Sigmoid colon (tissue), 7 donors: ENCODE data around the gene LAMB3. TPM values are rescaled to one million over a fixed set of nuclear protein-coding genes. Genes with fewer than 3 reads are reported as not detected.

ENCODE experiments used
- DNase-seq: peaks from one replicate; pipeline ENCODE4 v3.0.0-alpha.2; 2019
- H3K27ac ChIP-seq, 4 donors: fragments of 200-600 bp; sonication (generic); one replicate each; pipeline ENCODE4 v1.5.1; 2016 to 2019; ENCODE audit warnings: mild to moderate bottlenecking in 1 of 4
- H3K27me3 ChIP-seq, 3 donors: fragments of 200-600 bp; sonication (generic); one replicate each; pipeline ENCODE4 v1.5.1; 2019; ENCODE audit warnings: mild to moderate bottlenecking in 1 of 3
- H3K36me3 ChIP-seq, 4 donors: fragments of 200-600 bp; sonication (generic); one replicate each; pipeline ENCODE4 v1.5.1; 2016 to 2019
- H3K4me1 ChIP-seq, 4 donors: fragments of 200-600 bp; sonication (generic); one replicate each; pipeline ENCODE4 v1.5.1; 2017 to 2019
- H3K4me3 ChIP-seq, 4 donors: fragments of 200-600 bp; sonication (generic); one replicate each; pipeline ENCODE4 v1.5.1; 2017 to 2019; ENCODE audit warnings: mild to moderate bottlenecking in 2 of 4, moderate library complexity in 1 of 4
- H3K9me3 ChIP-seq, 4 donors: fragments of 200-600 bp in 3 of 4; sonication (generic) in 3 of 4; one replicate each; pipeline versions ENCODE4 v1.5.1 to v1.6.1; 2013 to 2019
- CTCF ChIP-seq, 4 experiments: fragments of 450-650 bp in 3 of 4; fragments of 200-600 bp in 1 of 4; IDR thresholded peaks; one replicate each; pipeline ENCODE4 v1.5.1; 2016 to 2019; ENCODE audit warnings: antibody characterized with exemption in 4 of 4, mild to moderate bottlenecking in 3 of 4, moderate library complexity in 2 of 4
- EP300 ChIP-seq, 4 donors: sonication (generic); formaldehyde crosslinking; IDR thresholded peaks; one replicate each; pipeline ENCODE4 v1.6.1; 2017; ENCODE audit warnings: antibody characterized with exemption in 4 of 4
- POLR2A ChIP-seq, 2 donors: fragments of 450-650 bp; IDR thresholded peaks; one replicate each; pipeline ENCODE4 v1.6.1; 2016; ENCODE audit warnings: antibody characterized with exemption in 2 of 2, mild to moderate bottlenecking in 2 of 2, moderate library complexity in 2 of 2
- POLR2AphosphoS5 ChIP-seq, 4 donors: sonication (generic); formaldehyde crosslinking; IDR thresholded peaks; one replicate each; pipeline ENCODE4 v1.6.1; 2017; ENCODE audit warnings: antibody characterized with exemption in 4 of 4
- WGBS, 2 donors: extraction: QIAGEN DNeasy Blood & Tissue Kit; methylation state at CpG; one replicate each; pipeline ENCODE4 v1.1.7; 2013; 5-methylcytosine and 5-hydroxymethylcytosine counted together
- intact Hi-C: fragments of 100-400 bp; cut with DNase I; formaldehyde crosslinking; loops from one replicate; pipeline ENCODE4 v1.15.1; 2023
- polyA plus RNA-seq, 3 donors: library from polyadenylated mRNA; stranded (reverse); fragments of 200-250 nt; gene quantifications; one replicate each; pipeline ENCODE4 v1.2.3, GENCODE V29; 2013
- total RNA-seq, 4 donors: library from RNA; depleted of rRNA; stranded (reverse); fragments of >200 nt; gene quantifications; one replicate each; pipeline ENCODE4 v1.1.0, GENCODE V29; 2016
- donor health status: healthy with polysubstance abuse.
- donor health status: Bipolar disorder and iron deficiency.
- donor health status: healthy.

Gene LAMB3
- total and polyA plus RNA-seq, 7 donors, result 0.14 to 49.4 (median 9.3) TPM; not detected in 1

DNA sequence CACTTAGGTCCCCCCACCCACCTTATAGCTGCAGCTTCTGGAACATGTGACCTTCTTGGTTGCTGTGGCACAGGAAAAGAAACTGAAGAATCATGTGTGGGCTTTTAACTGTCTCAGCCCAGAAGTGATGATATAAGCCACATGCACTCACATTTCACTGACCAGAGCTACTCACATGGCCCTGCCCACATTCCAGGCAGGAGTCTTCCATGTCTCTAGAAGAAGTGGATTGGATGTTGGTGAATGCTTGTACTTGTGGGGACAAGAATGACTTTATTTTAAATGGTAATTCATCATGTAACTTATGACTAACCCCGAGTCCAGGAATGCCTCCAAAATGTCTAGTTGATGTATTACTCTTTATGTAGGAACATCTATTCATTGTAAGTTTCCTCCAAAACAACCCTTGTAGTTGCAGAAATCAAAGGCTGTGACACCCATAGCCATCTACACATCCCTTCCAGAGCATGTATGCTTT is 84.5 kb downstream of the LAMB3 start:
- Histone ChIP-seq H3K36me3 (no peaks in the 10 kb centered on the region), H3K27me3 (peaks cover 0 to 13% (median 0%) of the 10 kb centered on the region in 3 donors), H3K4me1 (peaks cover 0 to 7% (median 3%) of the 10 kb centered on the region in 4 donors), H3K27ac (no peak overlapping the region), H3K4me3 (no peak overlapping the region), H3K9me3 (no peaks in the 10 kb centered on the region)
- intact Hi-C loops, result loop anchor here (10.0 kb wide), 1 partner anchor 363 kb away; no protein-coding TSS in a partner anchor
- 34 to 44% methylated on average over 1 of the region's 1 CpG for WGBS, 2 donors
- DNase-seq, result no peak
- TF ChIP-seq POLR2A (IDR thresholded peaks at IDR 0.05), result no peak
- no peak for TF ChIP-seq CTCF (IDR thresholded peaks at IDR 0.05)
- no peak for TF ChIP-seq POLR2AphosphoS5 (IDR thresholded peaks at IDR 0.05)
- TF ChIP-seq EP300 (IDR thresholded peaks at IDR 0.05), result no peak

GRCh38 chr1:209565759-209566678 is 86.2 kb downstream of the LAMB3 start:
- peaks cover 0 to 7% (median 3%) of the 10 kb centered on the region in 4 donors for H3K4me1 ChIP-seq
- 36 to 39% methylated on average over 15 of the region's 15 CpGs for WGBS, 2 donors
- H3K9me3 ChIP-seq, result no peaks in the 10 kb centered on the region
- TF ChIP-seq POLR2A (IDR thresholded peaks at IDR 0.05), result no peak
- TF ChIP-seq CTCF (IDR thresholded peaks at IDR 0.05), result peak; percentile 12 to 66 (median 41)
- no peak for TF ChIP-seq EP300 (IDR thresholded peaks at IDR 0.05)
- no peak overlapping the region for H3K27ac ChIP-seq
- DNase-seq, result peak; percentile 83
- no peaks in the 10 kb centered on the region for H3K36me3 ChIP-seq
- H3K27me3 ChIP-seq, result peaks cover 0 to 13% (median 0%) of the 10 kb centered on the region in 3 donors
- intact Hi-C loops, result loop anchor here (10.0 kb wide), 1 partner anchor 361 kb away; no protein-coding TSS in a partner anchor
- H3K4me3 ChIP-seq, result no peak overlapping the region

Other genes with a start within 250 kb of the LAMB3 start
- 1 to 10 TPM in 1 of 4 donors, under 1 TPM in 3; 0.16 to 1.4 (median 0.62) TPM for gene CAMK1G, start 68.7 kb downstream of the LAMB3 start, total RNA-seq
- under 1 TPM in 1 of 3 donors, not detected in 2; 0.48 TPM for gene CAMK1G, start 68.7 kb downstream of the LAMB3 start, polyA plus RNA-seq
- gene G0S2, start 23.0 kb upstream of the LAMB3 start, total RNA-seq, result 10 to 100 TPM; 19.3 to 33.5 (median 21.5) TPM
- 10 to 100 TPM; 25.2 to 70.5 (median 59.3) TPM for gene G0S2, start 23.0 kb upstream of the LAMB3 start, polyA plus RNA-seq
- gene HSD11B1, start 52.4 kb upstream of the LAMB3 start, total RNA-seq, result 10 to 100 TPM in 1 of 4 donors, 1 to 10 TPM in 3; 2.0 to 10.0 (median 3.7) TPM
- gene HSD11B1, start 52.4 kb upstream of the LAMB3 start, polyA plus RNA-seq, result 1 to 10 TPM in 2 of 3 donors, not detected in 1; 2.2 to 2.4 TPM
- gene TRAF3IP3, start 103.6 kb upstream of the LAMB3 start, total RNA-seq, result 1 to 10 TPM; 1.1 to 2.7 (median 1.4) TPM
- 10 to 100 TPM in 1 of 3 donors, 1 to 10 TPM in 2; 1.2 to 43.7 (median 1.8) TPM for gene TRAF3IP3, start 103.6 kb upstream of the LAMB3 start, polyA plus RNA-seq
- gene C1orf74, start 132.1 kb upstream of the LAMB3 start, total RNA-seq, result 1 to 10 TPM in 1 of 4 donors, under 1 TPM in 3; 0.28 to 1.4 (median 0.60) TPM
- gene C1orf74, start 132.1 kb upstream of the LAMB3 start, polyA plus RNA-seq, result 1 to 10 TPM; 1.2 to 1.8 (median 1.4) TPM
- 1 to 10 TPM in 1 of 4 donors, under 1 TPM in 3; 0.28 to 1.1 (median 0.37) TPM for gene IRF6, start 153.7 kb upstream of the LAMB3 start, total RNA-seq
- 10 to 100 TPM; 29.0 to 58.5 (median 51.1) TPM for gene IRF6, start 153.7 kb upstream of the LAMB3 start, polyA plus RNA-seq
- 1 to 10 TPM; 5.7 to 8.6 (median 6.9) TPM for gene UTP25, start 175.5 kb upstream of the LAMB3 start, total RNA-seq
- 1 to 10 TPM; 1.2 to 3.7 (median 1.6) TPM for gene UTP25, start 175.5 kb upstream of the LAMB3 start, polyA plus RNA-seq